ENCODE results near the gene TJP1. TPM values are rescaled to one million over a fixed set of nuclear protein-coding genes. Genes with fewer than 3 reads are reported as not detected.
"Not testable (repeated sequence)": the region's sequence is repeated elsewhere in the genome, so short reads cannot be mapped to it uniquely, and the experiment has no call there.

TJP1 gene
- polyA plus RNA-seq, 3 donors from 2014 or later, result not detected

GRCh38 chr15:29802411-29802810 lies 19.9 kb downstream of the TJP1 start:
- H3K4me1 Mint-ChIP-seq, result no peaks in the 10 kb centered on the region
- H3K36me3 Mint-ChIP-seq, result no peaks in the 10 kb centered on the region
- no peak overlapping the region for H3K4me3 Mint-ChIP-seq
- H3K27ac Mint-ChIP-seq, result no peak overlapping the region
- peaks cover 0 to 10% (median 4%) of the 10 kb centered on the region in 3 donors for H3K27me3 Mint-ChIP-seq (ENCODE audit: low read depth in 3 of 3)
- peaks cover 0 to 5% (median 0%) of the 10 kb centered on the region in 6 donors for H3K9me3 Mint-ChIP-seq
- no peak for DNase-seq

GRCh38 chr15:29800491-29801366 lies 21.5 kb downstream of the TJP1 start:
- Mint-ChIP-seq H3K4me1 (no peaks in the 10 kb centered on the region), H3K27ac (no peak overlapping the region), H3K36me3 (no peaks in the 10 kb centered on the region), H3K4me3 (no peak overlapping the region), H3K27me3 (ENCODE audit: low read depth in 3 of 3) (peaks cover 2 to 10% (median 5%) of the 10 kb centered on the region in 3 donors), H3K9me3 (peaks cover 0 to 5% (median 2%) of the 10 kb centered on the region in 6 donors)
- DNase-seq, result no peak

GRCh38 chr15:29799859-29800258 lies 22.4 kb downstream of the TJP1 start:
- H3K4me1 Mint-ChIP-seq, result no peaks in the 10 kb centered on the region
- H3K36me3 Mint-ChIP-seq, result no peaks in the 10 kb centered on the region
- no peak overlapping the region for H3K27ac Mint-ChIP-seq
- no peak for DNase-seq
- H3K4me3 Mint-ChIP-seq, result no peak overlapping the region
- peaks cover 2 to 10% (median 6%) of the 10 kb centered on the region in 3 donors for H3K27me3 Mint-ChIP-seq (ENCODE audit: low read depth in 3 of 3)
- peaks cover 0 to 5% (median 4%) of the 10 kb centered on the region in 6 donors for H3K9me3 Mint-ChIP-seq

- Mint-ChIP-seq H3K9me3 (peaks cover 0 to 12% (median 7%) of the 10 kb centered on the region in 6 donors), H3K27ac (no peak overlapping the region), H3K4me3 (no peak overlapping the region), H3K4me1 (no peaks in the 10 kb centered on the region), H3K27me3 (ENCODE audit: low read depth in 3 of 3) (peaks cover 6 to 15% (median 12%) of the 10 kb centered on the region in 3 donors), H3K36me3 (no peaks in the 10 kb centered on the region)
- DNase-seq, result no peak
Measured at GRCh38 chr15:29795610-29796009, 26.7 kb downstream of the TJP1 start.

GRCh38 chr15:29792426-29793159 lies 29.7 kb downstream of the TJP1 start:
- Mint-ChIP-seq H3K27me3 (ENCODE audit: low read depth in 3 of 3) (peaks cover 10 to 17% (median 12%) of the 10 kb centered on the region in 3 donors), H3K4me1 (no peaks in the 10 kb centered on the region), H3K36me3 (no peaks in the 10 kb centered on the region), H3K27ac (no peak overlapping the region), H3K9me3 (peaks cover 0 to 12% (median 6%) of the 10 kb centered on the region in 6 donors), H3K4me3 (no peak overlapping the region)
- DNase-seq, result no peak

GRCh38 chr15:29790607-29791006 lies 31.7 kb downstream of the TJP1 start:
- Mint-ChIP-seq H3K36me3 (no peaks in the 10 kb centered on the region), H3K4me3 (no peak overlapping the region), H3K27me3 (ENCODE audit: low read depth in 3 of 3) (peaks cover 8 to 15% (median 13%) of the 10 kb centered on the region in 3 donors), H3K9me3 (peaks cover 0 to 12% (median 5%) of the 10 kb centered on the region in 6 donors), H3K4me1 (no peaks in the 10 kb centered on the region), H3K27ac (no peak overlapping the region)
- DNase-seq, result no peak

GRCh38 chr15:29789871-29790270 lies 32.4 kb downstream of the TJP1 start:
- DNase-seq, result no peak
- Mint-ChIP-seq H3K4me1 (no peaks in the 10 kb centered on the region), H3K9me3 (peaks cover 0 to 12% (median 5%) of the 10 kb centered on the region in 6 donors), H3K4me3 (no peak overlapping the region), H3K27ac (no peak overlapping the region), H3K27me3 (ENCODE audit: low read depth in 3 of 3) (peaks cover 12 to 15% (median 13%) of the 10 kb centered on the region in 3 donors), H3K36me3 (no peaks in the 10 kb centered on the region)

GRCh38 chr15:29788433-29789034 lies 33.7 kb downstream of the TJP1 start:
- Mint-ChIP-seq H3K27ac (no peak overlapping the region), H3K9me3 (peaks cover 0 to 8% (median 4%) of the 10 kb centered on the region in 6 donors), H3K36me3 (no peaks in the 10 kb centered on the region), H3K4me1 (no peaks in the 10 kb centered on the region), H3K27me3 (ENCODE audit: low read depth in 3 of 3) (peaks cover 7 to 12% (median 8%) of the 10 kb centered on the region in 3 donors), H3K4me3 (no peak overlapping the region)
- no peak for DNase-seq

- Mint-ChIP-seq H3K4me1 (no peaks in the 10 kb centered on the region), H3K27me3 (ENCODE audit: low read depth in 3 of 3) (peaks cover 5 to 12% (median 7%) of the 10 kb centered on the region in 3 donors), H3K4me3 (no peak overlapping the region), H3K27ac (no peak overlapping the region), H3K36me3 (no peaks in the 10 kb centered on the region), H3K9me3 (peaks cover 0 to 5% (median 0%) of the 10 kb centered on the region in 6 donors)
- DNase-seq, result no peak
Measured at GRCh38 chr15:29787767-29788166, 34.5 kb downstream of the TJP1 start.

- H3K27me3 Mint-ChIP-seq (ENCODE audit: low read depth in 3 of 3), result peaks cover 10 to 14% (median 11%) of the 10 kb centered on the region in 3 donors
- H3K9me3 Mint-ChIP-seq, result peaks cover 0 to 5% (median 0%) of the 10 kb centered on the region in 6 donors
- H3K36me3 Mint-ChIP-seq, result no peaks in the 10 kb centered on the region
- H3K4me3 Mint-ChIP-seq, result no peak overlapping the region
- no peak for DNase-seq
- no peak overlapping the region for H3K27ac Mint-ChIP-seq
- H3K4me1 Mint-ChIP-seq, result no peaks in the 10 kb centered on the region
Measured at GRCh38 chr15:29785642-29786041, 36.6 kb downstream of the TJP1 start.

- H3K4me1 Mint-ChIP-seq, result no peaks in the 10 kb centered on the region
- peaks cover 10 to 15% (median 11%) of the 10 kb centered on the region in 3 donors for H3K27me3 Mint-ChIP-seq (ENCODE audit: low read depth in 3 of 3)
- no peak for DNase-seq
- no peak overlapping the region for H3K27ac Mint-ChIP-seq
- peaks cover 0 to 5% (median 0%) of the 10 kb centered on the region in 6 donors for H3K9me3 Mint-ChIP-seq
- H3K36me3 Mint-ChIP-seq, result no peaks in the 10 kb centered on the region
- no peak overlapping the region for H3K4me3 Mint-ChIP-seq
Measured at GRCh38 chr15:29785136-29785535, 37.1 kb downstream of the TJP1 start.

GRCh38 chr15:29784413-29784812 lies 37.9 kb downstream of the TJP1 start:
- no peak overlapping the region for H3K4me3 Mint-ChIP-seq
- H3K27me3 Mint-ChIP-seq (ENCODE audit: low read depth in 3 of 3), result peaks cover 10 to 19% (median 11%) of the 10 kb centered on the region in 3 donors
- no peaks in the 10 kb centered on the region for H3K4me1 Mint-ChIP-seq
- no peak overlapping the region for H3K27ac Mint-ChIP-seq
- DNase-seq, result no peak
- no peaks in the 10 kb centered on the region for H3K36me3 Mint-ChIP-seq
- peaks cover 0 to 5% (median 0%) of the 10 kb centered on the region in 6 donors for H3K9me3 Mint-ChIP-seq

- not testable (repeated sequence) for H3K27ac Mint-ChIP-seq, DNase-seq, H3K36me3 Mint-ChIP-seq, H3K4me1 Mint-ChIP-seq, H3K9me3 Mint-ChIP-seq, H3K4me3 Mint-ChIP-seq
- peaks cover 11 to 15% (median 14%) of the 10 kb centered on the region in 3 donors for H3K27me3 Mint-ChIP-seq (ENCODE audit: low read depth in 3 of 3)
Measured at GRCh38 chr15:29782816-29783215, 39.5 kb downstream of the TJP1 start.
